ENCODE data around the gene HACD2.

Gene HACD2

GRCh38 chr3:123508178-123508577 is 76.7 kb downstream of the HACD2 start:
- TF ChIP-seq, protein P1, sequence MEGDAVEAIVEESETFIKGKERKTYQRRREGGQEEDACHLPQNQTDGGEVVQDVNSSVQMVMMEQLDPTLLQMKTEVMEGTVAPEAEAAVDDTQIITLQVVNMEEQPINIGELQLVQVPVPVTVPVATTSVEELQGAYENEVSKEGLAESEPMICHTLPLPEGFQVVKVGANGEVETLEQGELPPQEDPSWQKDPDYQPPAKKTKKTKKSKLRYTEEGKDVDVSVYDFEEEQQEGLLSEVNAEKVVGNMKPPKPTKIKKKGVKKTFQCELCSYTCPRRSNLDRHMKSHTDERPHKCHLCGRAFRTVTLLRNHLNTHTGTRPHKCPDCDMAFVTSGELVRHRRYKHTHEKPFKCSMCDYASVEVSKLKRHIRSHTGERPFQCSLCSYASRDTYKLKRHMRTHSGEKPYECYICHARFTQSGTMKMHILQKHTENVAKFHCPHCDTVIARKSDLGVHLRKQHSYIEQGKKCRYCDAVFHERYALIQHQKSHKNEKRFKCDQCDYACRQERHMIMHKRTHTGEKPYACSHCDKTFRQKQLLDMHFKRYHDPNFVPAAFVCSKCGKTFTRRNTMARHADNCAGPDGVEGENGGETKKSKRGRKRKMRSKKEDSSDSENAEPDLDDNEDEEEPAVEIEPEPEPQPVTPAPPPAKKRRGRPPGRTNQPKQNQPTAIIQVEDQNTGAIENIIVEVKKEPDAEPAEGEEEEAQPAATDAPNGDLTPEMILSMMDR (conservative IDR thresholded peaks at IDR 0.05) = no peak
- no peak overlapping the region for H3K27ac ChIP-seq

GRCh38 chr3:123505820-123506219 is 79.0 kb downstream of the HACD2 start:
- no peak overlapping the region for H3K27ac ChIP-seq
- TF ChIP-seq, protein P1 (conservative IDR thresholded peaks at IDR 0.05) = no peak

DNA sequence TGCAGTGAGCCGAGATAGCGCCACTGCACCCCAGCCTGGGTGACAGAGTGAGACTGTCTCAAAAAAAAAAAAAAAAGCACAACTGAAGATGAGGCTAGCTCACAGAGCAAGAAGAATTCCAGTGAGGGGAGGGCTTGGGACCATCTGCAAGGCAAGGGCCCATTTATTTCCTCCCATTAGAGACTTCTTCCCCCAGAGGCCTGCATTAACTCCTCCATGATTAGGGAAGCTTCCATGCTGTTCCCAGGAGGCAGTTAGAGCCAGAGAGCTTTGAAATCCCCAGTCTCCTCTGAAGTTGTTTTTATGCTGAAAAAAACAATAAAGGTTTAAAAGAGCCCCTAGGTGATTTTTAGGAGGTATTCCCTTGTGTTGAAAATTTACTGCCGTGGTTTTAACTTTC is 81.7 kb downstream of the HACD2 start:
- H3K27ac ChIP-seq = no peak overlapping the region
- TF ChIP-seq, protein P1 (conservative IDR thresholded peaks at IDR 0.05) = no peak

DNA sequence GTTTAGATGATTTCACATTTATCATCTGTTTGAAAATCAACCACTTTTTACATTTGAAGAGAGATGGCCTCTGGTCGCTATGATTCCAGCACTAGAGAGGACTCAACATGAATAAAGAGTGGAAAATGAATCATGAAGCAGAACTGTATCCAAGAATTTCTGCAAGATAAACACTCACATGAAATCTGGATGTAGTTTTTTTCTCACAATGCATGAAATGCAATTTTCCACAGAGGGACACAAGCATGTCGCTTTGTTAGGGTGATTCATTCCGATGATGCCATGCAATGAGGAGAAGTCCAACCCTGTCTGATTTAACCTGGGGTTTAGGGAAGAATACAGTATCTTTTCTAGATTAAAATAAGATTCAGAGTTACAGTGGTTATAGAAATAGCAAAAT is 85.5 kb downstream of the HACD2 start:
- no peak overlapping the region for H3K27ac ChIP-seq
- TF ChIP-seq, protein P1 (conservative IDR thresholded peaks at IDR 0.05) = no peak

DNA sequence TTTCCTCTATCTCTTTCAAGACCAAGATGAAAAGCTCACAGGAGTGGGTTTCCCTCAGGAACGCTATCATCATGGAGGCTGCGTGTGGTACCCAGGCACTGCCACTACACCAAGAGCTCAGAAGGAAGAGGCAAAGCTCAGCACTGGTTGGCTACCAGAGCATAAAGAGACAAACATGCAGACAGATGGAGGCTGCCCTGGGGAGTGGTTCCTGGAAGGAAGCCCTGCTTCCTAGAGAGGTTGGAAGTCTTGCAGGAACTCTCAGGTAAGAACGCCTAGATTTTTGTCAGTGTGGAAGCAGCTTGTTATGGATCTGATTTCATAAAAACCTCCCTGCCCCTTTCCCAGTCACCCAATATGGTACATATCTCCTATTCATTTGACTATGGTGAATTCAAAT is 86.1 kb downstream of the HACD2 start:
- no peak overlapping the region for H3K27ac ChIP-seq
- TF ChIP-seq, protein P1 (conservative IDR thresholded peaks at IDR 0.05) = no peak

DNA sequence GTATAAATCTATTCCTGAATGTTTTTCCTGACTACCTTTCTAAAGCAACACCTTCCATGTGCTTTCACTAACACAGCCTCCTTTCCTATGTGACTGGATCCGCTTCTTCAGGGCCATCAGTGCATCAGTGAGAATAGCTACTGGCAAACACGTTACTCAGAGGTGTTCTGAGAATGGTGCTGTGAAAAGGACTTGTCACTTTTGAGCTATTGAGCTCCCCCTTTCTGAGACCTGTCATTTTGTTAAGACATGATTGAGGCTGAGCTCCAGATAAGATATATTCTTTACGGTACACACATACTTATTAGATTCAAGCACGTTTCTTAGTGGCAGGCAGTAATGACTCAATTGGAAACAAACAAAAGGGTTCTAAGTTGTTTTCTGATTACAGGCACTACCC is 90.9 kb downstream of the HACD2 start:
- TF ChIP-seq, protein P1 (conservative IDR thresholded peaks at IDR 0.05) = no peak
- no peak overlapping the region for H3K27ac ChIP-seq

DNA sequence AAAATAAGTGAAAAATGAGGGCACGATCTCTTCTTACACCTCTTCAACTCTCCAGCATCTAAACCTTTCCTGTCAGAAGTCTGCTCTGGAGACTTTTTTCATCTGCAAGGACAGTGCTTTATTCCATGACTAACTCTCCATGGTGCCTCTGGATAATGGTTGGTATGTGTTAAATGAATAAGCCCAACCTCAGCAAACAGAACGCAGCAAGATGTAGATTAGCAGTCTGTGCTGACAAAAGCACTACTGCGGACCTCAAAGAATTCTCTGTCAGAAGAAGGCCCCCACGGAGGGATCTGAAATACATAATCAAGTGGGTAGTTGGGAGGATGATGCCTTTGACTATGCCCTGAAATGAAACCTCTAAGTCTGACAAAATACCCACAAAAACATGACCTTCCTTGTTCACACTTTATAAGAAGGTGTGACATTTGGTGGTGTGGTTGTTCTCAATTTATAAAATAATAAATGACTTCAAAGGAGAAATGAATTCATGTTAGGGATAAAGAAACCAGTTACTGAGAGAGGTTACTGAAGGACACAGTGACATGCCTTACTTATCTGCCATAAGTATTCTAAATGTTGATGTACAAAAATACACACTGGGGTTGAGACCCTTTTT is 92.8 kb downstream of the HACD2 start:
- TF ChIP-seq, protein P1 (conservative IDR thresholded peaks at IDR 0.05) = no peak
- H3K27ac ChIP-seq = no peak overlapping the region
